Measurements from ENCODE around the gene HORMAD2. TPM values are rescaled to one million over a fixed set of nuclear protein-coding genes. Genes with fewer than 3 reads are reported as not detected.

HORMAD2 gene
- total RNA-seq, 1 experiment from 2014 or later, result not detected

DNA sequence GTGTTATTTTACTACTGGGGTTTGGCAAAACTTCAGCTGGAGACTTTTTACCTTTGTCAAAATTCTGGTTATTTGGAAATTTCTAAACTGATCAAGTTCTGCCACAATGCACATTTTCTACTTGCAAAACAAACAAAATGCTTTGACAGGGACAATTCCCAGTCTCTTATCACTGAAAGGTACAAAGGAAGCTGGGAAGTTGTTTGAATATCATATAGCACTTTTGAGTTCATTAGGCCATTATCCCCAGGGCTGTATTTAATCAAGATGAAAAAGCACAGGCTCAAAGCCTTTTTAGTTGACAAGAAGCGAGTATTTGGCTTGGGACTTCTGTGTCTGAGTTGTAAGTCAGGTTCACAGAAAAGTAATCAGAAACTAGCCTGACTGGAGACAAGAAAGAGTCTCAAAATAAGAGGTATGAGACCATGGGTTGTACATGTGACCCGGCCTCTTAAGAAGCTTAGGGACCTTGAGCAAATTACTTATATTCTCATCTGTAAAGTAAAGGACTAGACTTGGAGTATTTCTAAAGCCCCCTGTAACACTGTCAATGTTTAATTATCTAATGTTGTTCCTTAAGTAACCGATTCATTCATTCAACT, 2.9 kb upstream of the HORMAD2 start:
- Mint-ChIP-seq H3K27me3 (ENCODE audit: low read depth) (peaks cover 16% of the 10 kb centered on the region), H3K27ac (no peak overlapping the region), H3K4me1 (peaks cover 17% of the 10 kb centered on the region), H3K36me3 (no peaks in the 10 kb centered on the region; the same call in 1 of the 2 replicates), H3K9me3 (peaks cover under 1% of the 10 kb centered on the region; the same call in 1 of the 2 replicates), H3K4me3 (no peak overlapping the region)
- ATAC-seq (no peak), DNase-seq (ENCODE audit: low spot score) (no peak)
- ChIA-PET CTCF (interaction anchor here (1.3 to 1.5 kb wide), 2 partner anchors 11 to 72 kb away, joined by 3 to 5 read pairs; no protein-coding TSS in a partner anchor), POLR2A (no interaction called here)
- TF ChIP-seq FOXK1 (CRISPR knock-in tag; IDR thresholded peaks at IDR 0.05) (no peak), AR (CRISPR knock-in tag; IDR thresholded peaks at IDR 0.05) (no peak), RORB (CRISPR knock-in tag; IDR thresholded peaks at IDR 0.05) (no peak), SOX15 (CRISPR knock-in tag; IDR thresholded peaks at IDR 0.05) (no peak), NR2C2 (CRISPR knock-in tag; IDR thresholded peaks at IDR 0.05) (no peak), NR1H2 (CRISPR knock-in tag; IDR thresholded peaks at IDR 0.05) (no peak), NR3C1 (CRISPR knock-in tag; conservative IDR thresholded peaks at IDR 0.05; ENCODE audit: low read depth) (no peak), ZNF317 (CRISPR knock-in tag; IDR thresholded peaks at IDR 0.05; ENCODE audit: borderline replicate concordance, low read depth) (no peak), ETV6 (CRISPR knock-in tag; IDR thresholded peaks at IDR 0.05) (no peak), SP1 (CRISPR knock-in tag; conservative IDR thresholded peaks at IDR 0.05) (no peak), TEAD1 (CRISPR knock-in tag; IDR thresholded peaks at IDR 0.05) (no peak)
- TF ChIP-seq, protein P1, sequence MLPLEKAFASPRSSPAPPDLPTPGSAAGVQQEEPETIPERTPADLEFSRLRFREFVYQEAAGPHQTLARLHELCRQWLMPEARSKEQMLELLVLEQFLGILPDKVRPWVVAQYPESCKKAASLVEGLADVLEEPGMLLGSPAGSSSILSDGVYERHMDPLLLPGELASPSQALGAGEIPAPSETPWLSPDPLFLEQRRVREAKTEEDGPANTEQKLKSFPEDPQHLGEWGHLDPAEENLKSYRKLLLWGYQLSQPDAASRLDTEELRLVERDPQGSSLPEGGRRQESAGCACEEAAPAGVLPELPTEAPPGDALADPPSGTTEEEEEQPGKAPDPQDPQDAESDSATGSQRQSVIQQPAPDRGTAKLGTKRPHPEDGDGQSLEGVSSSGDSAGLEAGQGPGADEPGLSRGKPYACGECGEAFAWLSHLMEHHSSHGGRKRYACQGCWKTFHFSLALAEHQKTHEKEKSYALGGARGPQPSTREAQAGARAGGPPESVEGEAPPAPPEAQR (CRISPR knock-in tag; IDR thresholded peaks at IDR 0.05), result no peak
- TF ChIP-seq, protein P2, sequence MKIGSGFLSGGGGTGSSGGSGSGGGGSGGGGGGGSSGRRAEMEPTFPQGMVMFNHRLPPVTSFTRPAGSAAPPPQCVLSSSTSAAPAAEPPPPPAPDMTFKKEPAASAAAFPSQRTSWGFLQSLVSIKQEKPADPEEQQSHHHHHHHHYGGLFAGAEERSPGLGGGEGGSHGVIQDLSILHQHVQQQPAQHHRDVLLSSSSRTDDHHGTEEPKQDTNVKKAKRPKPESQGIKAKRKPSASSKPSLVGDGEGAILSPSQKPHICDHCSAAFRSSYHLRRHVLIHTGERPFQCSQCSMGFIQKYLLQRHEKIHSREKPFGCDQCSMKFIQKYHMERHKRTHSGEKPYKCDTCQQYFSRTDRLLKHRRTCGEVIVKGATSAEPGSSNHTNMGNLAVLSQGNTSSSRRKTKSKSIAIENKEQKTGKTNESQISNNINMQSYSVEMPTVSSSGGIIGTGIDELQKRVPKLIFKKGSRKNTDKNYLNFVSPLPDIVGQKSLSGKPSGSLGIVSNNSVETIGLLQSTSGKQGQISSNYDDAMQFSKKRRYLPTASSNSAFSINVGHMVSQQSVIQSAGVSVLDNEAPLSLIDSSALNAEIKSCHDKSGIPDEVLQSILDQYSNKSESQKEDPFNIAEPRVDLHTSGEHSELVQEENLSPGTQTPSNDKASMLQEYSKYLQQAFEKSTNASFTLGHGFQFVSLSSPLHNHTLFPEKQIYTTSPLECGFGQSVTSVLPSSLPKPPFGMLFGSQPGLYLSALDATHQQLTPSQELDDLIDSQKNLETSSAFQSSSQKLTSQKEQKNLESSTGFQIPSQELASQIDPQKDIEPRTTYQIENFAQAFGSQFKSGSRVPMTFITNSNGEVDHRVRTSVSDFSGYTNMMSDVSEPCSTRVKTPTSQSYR (CRISPR knock-in tag; IDR thresholded peaks at IDR 0.05), result no peak
- TF ChIP-seq, protein P3, sequence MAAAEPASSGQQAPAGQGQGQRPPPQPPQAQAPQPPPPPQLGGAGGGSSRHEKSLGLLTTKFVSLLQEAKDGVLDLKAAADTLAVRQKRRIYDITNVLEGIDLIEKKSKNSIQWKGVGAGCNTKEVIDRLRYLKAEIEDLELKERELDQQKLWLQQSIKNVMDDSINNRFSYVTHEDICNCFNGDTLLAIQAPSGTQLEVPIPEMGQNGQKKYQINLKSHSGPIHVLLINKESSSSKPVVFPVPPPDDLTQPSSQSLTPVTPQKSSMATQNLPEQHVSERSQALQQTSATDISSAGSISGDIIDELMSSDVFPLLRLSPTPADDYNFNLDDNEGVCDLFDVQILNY (CRISPR knock-in tag; IDR thresholded peaks at IDR 0.05), result no peak

- Mint-ChIP-seq H3K27me3 (ENCODE audit: low read depth) (peaks cover 16% of the 10 kb centered on the region), H3K36me3 (no peaks in the 10 kb centered on the region; the same call in 1 of the 2 replicates), H3K9me3 (peaks cover 3% of the 10 kb centered on the region; the same call in 1 of the 2 replicates), H3K4me1 (peaks cover 17% of the 10 kb centered on the region), H3K27ac (no peak overlapping the region), H3K4me3 (peak overlapping the region; percentile 18; the same call in 1 of the 2 replicates)
- ChIA-PET CTCF (interaction anchor here (0.8 to 1.5 kb wide), 3 partner anchors 10 to 453 kb away, joined by 3 to 5 read pairs (median 4); no protein-coding TSS in a partner anchor), POLR2A (interaction anchor here (0.7 to 0.8 kb wide), 2 partner anchors 209 to 1382 kb away, joined by 4 to 5 read pairs; no protein-coding TSS in a partner anchor)
- no peak for DNase-seq (ENCODE audit: low spot score)
- ATAC-seq, result no peak
- TF ChIP-seq CREB1 (CRISPR knock-in tag; IDR thresholded peaks at IDR 0.05), result no peak
- TF ChIP-seq ZNF263 (CRISPR knock-in tag; IDR thresholded peaks at IDR 0.05; ENCODE audit: low read depth), result no peak
- TF ChIP-seq TP53 (CRISPR knock-in tag; IDR thresholded peaks at IDR 0.05), result no peak
- no peak for TF ChIP-seq CBFB (CRISPR knock-in tag; IDR thresholded peaks at IDR 0.05; ENCODE audit: low read depth)
- no peak for TF ChIP-seq ATF1 (CRISPR knock-in tag; IDR thresholded peaks at IDR 0.05)
- TF ChIP-seq, protein P4, sequence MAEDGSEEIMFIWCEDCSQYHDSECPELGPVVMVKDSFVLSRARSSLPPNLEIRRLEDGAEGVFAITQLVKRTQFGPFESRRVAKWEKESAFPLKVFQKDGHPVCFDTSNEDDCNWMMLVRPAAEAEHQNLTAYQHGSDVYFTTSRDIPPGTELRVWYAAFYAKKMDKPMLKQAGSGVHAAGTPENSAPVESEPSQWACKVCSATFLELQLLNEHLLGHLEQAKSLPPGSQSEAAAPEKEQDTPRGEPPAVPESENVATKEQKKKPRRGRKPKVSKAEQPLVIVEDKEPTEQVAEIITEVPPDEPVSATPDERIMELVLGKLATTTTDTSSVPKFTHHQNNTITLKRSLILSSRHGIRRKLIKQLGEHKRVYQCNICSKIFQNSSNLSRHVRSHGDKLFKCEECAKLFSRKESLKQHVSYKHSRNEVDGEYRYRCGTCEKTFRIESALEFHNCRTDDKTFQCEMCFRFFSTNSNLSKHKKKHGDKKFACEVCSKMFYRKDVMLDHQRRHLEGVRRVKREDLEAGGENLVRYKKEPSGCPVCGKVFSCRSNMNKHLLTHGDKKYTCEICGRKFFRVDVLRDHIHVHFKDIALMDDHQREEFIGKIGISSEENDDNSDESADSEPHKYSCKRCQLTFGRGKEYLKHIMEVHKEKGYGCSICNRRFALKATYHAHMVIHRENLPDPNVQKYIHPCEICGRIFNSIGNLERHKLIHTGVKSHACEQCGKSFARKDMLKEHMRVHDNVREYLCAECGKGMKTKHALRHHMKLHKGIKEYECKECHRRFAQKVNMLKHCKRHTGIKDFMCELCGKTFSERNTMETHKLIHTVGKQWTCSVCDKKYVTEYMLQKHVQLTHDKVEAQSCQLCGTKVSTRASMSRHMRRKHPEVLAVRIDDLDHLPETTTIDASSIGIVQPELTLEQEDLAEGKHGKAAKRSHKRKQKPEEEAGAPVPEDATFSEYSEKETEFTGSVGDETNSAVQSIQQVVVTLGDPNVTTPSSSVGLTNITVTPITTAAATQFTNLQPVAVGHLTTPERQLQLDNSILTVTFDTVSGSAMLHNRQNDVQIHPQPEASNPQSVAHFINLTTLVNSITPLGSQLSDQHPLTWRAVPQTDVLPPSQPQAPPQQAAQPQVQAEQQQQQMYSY (CRISPR knock-in tag; IDR thresholded peaks at IDR 0.05), result no peak
- no peak for TF ChIP-seq ZNF317 (CRISPR knock-in tag; IDR thresholded peaks at IDR 0.05; ENCODE audit: borderline replicate concordance, low read depth)
- TF ChIP-seq GABPB1 (CRISPR knock-in tag; IDR thresholded peaks at IDR 0.05), result no peak
- TF ChIP-seq NR1H2 (CRISPR knock-in tag; IDR thresholded peaks at IDR 0.05), result no peak
These were observed 1.6 kb upstream of the HORMAD2 start for GRCh38 chr22:30078320-30079311.
